H1 (cell line): Measurements from ENCODE around the gene PIM2. TPM values are rescaled to one million over a fixed set of nuclear protein-coding genes. Genes with fewer than 3 reads are reported as not detected.

Experiments
- CTCF ChIA-PET: fragments of 300-600 bp; sonication (Branson Sonifier 250); formaldehyde crosslinking; loops from one replicate; lab custom pipeline; 2021; ENCODE audit not compliant: partially characterized antibody; lab: Charles Lee
- POLR2A ChIA-PET: fragments of 300-600 bp; sonication (Branson Sonifier 250); formaldehyde crosslinking; loops from one replicate; lab custom pipeline; 2021; ENCODE audit warnings: inconsistent platforms; ENCODE audit not compliant: partially characterized antibody; lab: Charles Lee
- DNase-seq, 2 experiments: peaks; one replicate each; pipeline versions ENCODE4 v3.0.0 to v3.0.0-alpha.2; 2010 to 2022; ENCODE audit warnings: low spot score in 2 of 2, low read depth in 1 of 2, mixed read lengths in 1 of 2
- FAIRE-seq: peaks from 2 replicates; lab custom pipeline; 2011; peaks lifted over from hg19 to GRCh38; lab: Jason Lieb, UNC
- H2AFZ ChIP-seq: 2 replicates; pipeline ENCODE4 v1.8.1; 2012; ENCODE audit warnings: low read length, inconsistent platforms
- H2AK5ac ChIP-seq: 2 replicates; pipeline ENCODE4 v1.6.1; 2013; ENCODE audit warnings: low read depth, low read length
- H2BK120ac ChIP-seq: replicated peaks from 2 replicates; pipeline ENCODE3; 2013; ENCODE audit warnings: low read depth, low read length, inconsistent platforms
- H2BK12ac ChIP-seq: 2 replicates; pipeline ENCODE4 v1.6.1; 2013; ENCODE audit warnings: low read depth, low read length
- H2BK15ac ChIP-seq: 2 replicates; pipeline ENCODE4 v1.6.1; 2013; ENCODE audit warnings: low read length
- H2BK20ac ChIP-seq: 2 replicates; pipeline ENCODE4 v1.6.1; 2013; ENCODE audit warnings: low read length
- H2BK5ac ChIP-seq: 2 replicates; pipeline ENCODE4 v1.6.1; 2013; ENCODE audit warnings: low read depth, low read length
- H3K14ac ChIP-seq: 2 replicates; pipeline ENCODE4 v1.6.1; 2013; ENCODE audit warnings: inconsistent platforms; ENCODE audit not compliant: insufficient read length
- H3K18ac ChIP-seq: 2 replicates; pipeline ENCODE4 v1.6.1; 2013; ENCODE audit warnings: low read length; ENCODE audit errors: extremely low read depth
- H3K23ac ChIP-seq: 2 replicates; pipeline ENCODE4 v1.6.1; 2013; ENCODE audit warnings: inconsistent platforms; ENCODE audit not compliant: insufficient read length
- H3K23me2 ChIP-seq: 2 replicates; pipeline ENCODE4 v1.6.1; 2013; ENCODE audit warnings: low read depth, low read length
- H3K27ac ChIP-seq: 2 replicates; pipeline ENCODE4 v1.6.1; 2011; ENCODE audit warnings: low read depth, low read length, inconsistent platforms
- H3K27me3 ChIP-seq, 4 experiments: replicated peaks in 1 of 4; 1 replicate in 1 of 4; 2 replicates in 3 of 4; pipeline versions ENCODE4 v1.6.1 to v1.8.1; 2011 to 2013; ENCODE audit warnings: low read length in 3 of 4, mild to moderate bottlenecking in 3 of 4, inconsistent platforms in 2 of 4, mixed read lengths in 2 of 4, moderate library complexity in 1 of 4; ENCODE audit not compliant: control insufficient read depth in 3 of 4, insufficient read depth in 3 of 4; ENCODE audit errors: extremely low read depth in 1 of 4
- H3K36me3 ChIP-seq, 4 experiments: 2 replicates each; pipeline versions ENCODE4 v1.6.1 to v1.8.1; 2011 to 2013; ENCODE audit warnings: mild to moderate bottlenecking in 4 of 4, low read length in 3 of 4, moderate library complexity in 2 of 4, control low read depth in 1 of 4, inconsistent platforms in 1 of 4; ENCODE audit not compliant: insufficient read depth in 4 of 4, control insufficient read depth in 2 of 4
- H3K4ac ChIP-seq: replicated peaks from 2 replicates; pipeline ENCODE3; 2013; ENCODE audit warnings: low read length, low read depth, mixed read lengths, inconsistent platforms; ENCODE audit not compliant: insufficient read length
- H3K4me1 ChIP-seq, 4 experiments: replicated peaks in 1 of 4; 1 replicate in 1 of 4; 2 replicates in 3 of 4; pipeline versions ENCODE4 v1.6.1 to v1.8.1; 2011 to 2013; ENCODE audit warnings: low read length in 3 of 4, inconsistent platforms in 2 of 4, mixed read lengths in 1 of 4; ENCODE audit not compliant: insufficient read depth in 4 of 4, control insufficient read depth in 3 of 4
- H3K4me2 ChIP-seq, 2 experiments: 2 replicates each; pipeline versions ENCODE4 v1.6.1 to v1.8.1; 2011 to 2013; ENCODE audit warnings: low read depth in 2 of 2, low read length in 2 of 2, control low read depth in 1 of 2, inconsistent platforms in 1 of 2, mild to moderate bottlenecking in 1 of 2; ENCODE audit not compliant: insufficient read depth in 1 of 2
- H3K4me3 ChIP-seq, 4 experiments: fragments of 200-600, 300-600 bp in 1 of 4; sonication (generic), shearing (Covaris generic), sonication (Bioruptor Twin) in 1 of 4; 2 replicates each; pipeline versions ENCODE4 v1.5.1 to v1.8.1; 2011 to 2016; ENCODE audit warnings: low read length in 4 of 4, low read depth in 3 of 4, control low read depth in 2 of 4, inconsistent platforms in 2 of 4, mild to moderate bottlenecking in 2 of 4, mixed read lengths in 1 of 4, moderate library complexity in 1 of 4; ENCODE audit not compliant: insufficient read depth in 2 of 4; ENCODE audit errors: extremely low read depth in 1 of 4
- H3K56ac ChIP-seq: replicated peaks from 2 replicates; pipeline ENCODE3; 2013; ENCODE audit warnings: low read depth, mild to moderate bottlenecking, mixed read lengths, low read length, inconsistent platforms; ENCODE audit not compliant: insufficient read length
- H3K79me1 ChIP-seq: 2 replicates; pipeline ENCODE4 v1.6.1; 2013; ENCODE audit warnings: low read depth, low read length, control low read depth
- H3K79me2 ChIP-seq, 2 experiments: 2 replicates each; pipeline versions ENCODE4 v1.6.1 to v1.8.1; 2012 to 2013; ENCODE audit warnings: low read length in 2 of 2, mild to moderate bottlenecking in 2 of 2, inconsistent platforms in 1 of 2; ENCODE audit not compliant: insufficient read depth in 2 of 2, control insufficient read depth in 1 of 2
- H3K9ac ChIP-seq, 4 experiments: replicated peaks in 1 of 4; 1 replicate in 1 of 4; 2 replicates in 3 of 4; pipeline versions ENCODE4 v1.6.1 to v1.8.1; 2011 to 2013; ENCODE audit warnings: low read depth in 3 of 4, low read length in 3 of 4, control low read depth in 2 of 4, mild to moderate bottlenecking in 2 of 4, moderate library complexity in 2 of 4, inconsistent platforms in 1 of 4; ENCODE audit errors: extremely low read depth in 1 of 4
- H3K9me3 ChIP-seq, 2 experiments: 2 replicates each; pipeline versions ENCODE4 v1.6.1 to v1.8.1; 2012 to 2013; ENCODE audit warnings: mild to moderate bottlenecking in 2 of 2, moderate library complexity in 2 of 2, control low read depth in 1 of 2, inconsistent platforms in 1 of 2, low read depth in 1 of 2, low read length in 1 of 2, mixed read lengths in 1 of 2; ENCODE audit not compliant: insufficient read depth in 2 of 2
- H4K20me1 ChIP-seq, 2 experiments: replicated peaks in 1 of 2; 2 replicates each; pipeline versions ENCODE3 to v1.8.1; 2011 to 2013; ENCODE audit warnings: inconsistent platforms in 2 of 2, low read length in 2 of 2, mild to moderate bottlenecking in 1 of 2; ENCODE audit not compliant: insufficient read depth in 2 of 2, control insufficient read depth in 1 of 2
- H4K5ac ChIP-seq: 2 replicates; pipeline ENCODE4 v1.6.1; 2013; ENCODE audit warnings: low read length, low read depth, mixed read lengths, inconsistent platforms; ENCODE audit not compliant: insufficient read length
- H4K8ac ChIP-seq: 2 replicates; pipeline ENCODE4 v1.8.0; 2013; ENCODE audit warnings: mild to moderate bottlenecking, moderate library complexity, low read length, inconsistent platforms; ENCODE audit not compliant: insufficient read depth; ENCODE audit errors: extremely low read depth
- H4K91ac ChIP-seq: replicated peaks from 2 replicates; pipeline ENCODE3; 2013; ENCODE audit warnings: low read length, mixed read lengths, inconsistent platforms; ENCODE audit not compliant: insufficient read length
- ASH2L ChIP-seq: fragments of 200-600, 300-600 bp; sonication (generic); IDR thresholded peaks from one replicate; pipeline ENCODE4 v1.7.1; 2017; ENCODE audit warnings: low read length
- CHD1 ChIP-seq: IDR thresholded peaks from 2 replicates; pipeline ENCODE4 v1.6.1; 2012; ENCODE audit warnings: low read depth, low read length, improper control_type of control experiment
- CREB1 ChIP-seq: IDR thresholded peaks from 2 replicates; pipeline ENCODE4 v1.6.1; 2012; ENCODE audit warnings: inconsistent platforms
- EP300 ChIP-seq, 2 experiments: IDR thresholded peaks; 1 replicate in 1 of 2; 2 replicates in 1 of 2; pipeline ENCODE4 v1.6.1; 2011 to 2012; ENCODE audit warnings: low read depth in 2 of 2, low read length in 2 of 2, mild to moderate bottlenecking in 2 of 2, borderline replicate concordance in 1 of 2, inconsistent platforms in 1 of 2, moderate library complexity in 1 of 2
- GABPA ChIP-seq: IDR thresholded peaks from 2 replicates; pipeline ENCODE4 v1.6.1; 2011; ENCODE audit warnings: mild to moderate bottlenecking, low read length, moderate library complexity, borderline replicate concordance; ENCODE audit not compliant: insufficient read depth
- HDAC2 ChIP-seq, 2 experiments: fragments of 300-600 bp in 1 of 2; sonication (generic) in 1 of 2; IDR thresholded peaks; 2 replicates each; pipeline ENCODE4 v1.6.1; 2011 to 2012; ENCODE audit warnings: low read depth in 2 of 2, low read length in 2 of 2, mild to moderate bottlenecking in 2 of 2, moderate library complexity in 2 of 2, borderline replicate concordance in 1 of 2, inconsistent platforms in 1 of 2
- JUND ChIP-seq: IDR thresholded peaks from 2 replicates; pipeline ENCODE4 v1.6.1; 2011; ENCODE audit warnings: mild to moderate bottlenecking, improper control_type of control experiment, low read length
- KDM5A ChIP-seq: fragments of 200-600 bp; IDR thresholded peaks from 2 replicates; pipeline ENCODE4 v1.7.1; 2012; ENCODE audit warnings: mild to moderate bottlenecking, low read length, inconsistent platforms, mixed read lengths
- MAFK ChIP-seq: IDR thresholded peaks from 2 replicates; pipeline ENCODE4 v1.6.1; 2012; ENCODE audit warnings: low read depth, mild to moderate bottlenecking, improper control_type of control experiment, low read length
- SIN3A ChIP-seq, 2 experiments: IDR thresholded peaks in 1 of 2; conservative IDR thresholded peaks in 1 of 2; 2 replicates each; pipeline ENCODE4 v1.6.1; 2011 to 2012; ENCODE audit warnings: low read length in 2 of 2, improper control_type of control experiment in 1 of 2, low read depth in 1 of 2, mild to moderate bottlenecking in 1 of 2
- TAF1 ChIP-seq: IDR thresholded peaks from 2 replicates; pipeline ENCODE4 v1.6.1; 2011; ENCODE audit warnings: mild to moderate bottlenecking, low read depth, low read length
- ZNF274 ChIP-seq: IDR thresholded peaks from 2 replicates; pipeline ENCODE4 v1.7.0; 2012; ENCODE audit warnings: low read length, borderline replicate concordance; ENCODE audit errors: extremely low read depth
- WGBS, 2 experiments: shearing (Covaris generic) in 1 of 2; methylation state at CpG; one replicate each; pipeline versions ENCODE4 v1.1.6 to v1.1.7; 2013 to 2015; ENCODE audit warnings: low lambda C conversion rate in 2 of 2, mixed read lengths in 2 of 2, inconsistent platforms in 1 of 2, low coverage in 1 of 2, missing lambda C conversion rate in 1 of 2; ENCODE audit not compliant: insufficient replicate concordance in 2 of 2, insufficient coverage in 1 of 2, insufficient read length in 1 of 2; ENCODE audit errors: extremely low coverage in 1 of 2, missing lambda C conversion rate in 1 of 2; 5-methylcytosine and 5-hydroxymethylcytosine counted together
- polyA plus RNA-seq, 7 experiments: library from polyadenylated mRNA; depleted of rRNA in 3 of 7; stranded (reverse) in 5 of 7; unstranded in 2 of 7; fragments of >200 nt in 5 of 7; fragments of 200-250 nt in 2 of 7; gene quantifications; 1 replicate in 5 of 7; 2 replicates in 1 of 7; 4 replicates in 1 of 7; pipeline versions ENCODE4 v1.2.1 to v1.2.3, GENCODE V29; 2011 to 2013; ENCODE audit warnings: missing spikeins in 2 of 7, mixed read lengths in 2 of 7
- total RNA-seq: library from RNA; stranded (reverse); fragmentation: NEBNext Ultra II Directional; extraction: Animal tissue kit (Norgen Biotek cat#: 25700); gene quantifications from 2 replicates; pipeline ENCODE4 v1.2.1, GENCODE V29; 2021

The PIM2 gene
- total and polyA plus RNA-seq, 2 of the 8 experiments (the other 6 are each of a cell fraction or from before 2014, with no cell fraction given): 180 to 203 TPM

DNA sequence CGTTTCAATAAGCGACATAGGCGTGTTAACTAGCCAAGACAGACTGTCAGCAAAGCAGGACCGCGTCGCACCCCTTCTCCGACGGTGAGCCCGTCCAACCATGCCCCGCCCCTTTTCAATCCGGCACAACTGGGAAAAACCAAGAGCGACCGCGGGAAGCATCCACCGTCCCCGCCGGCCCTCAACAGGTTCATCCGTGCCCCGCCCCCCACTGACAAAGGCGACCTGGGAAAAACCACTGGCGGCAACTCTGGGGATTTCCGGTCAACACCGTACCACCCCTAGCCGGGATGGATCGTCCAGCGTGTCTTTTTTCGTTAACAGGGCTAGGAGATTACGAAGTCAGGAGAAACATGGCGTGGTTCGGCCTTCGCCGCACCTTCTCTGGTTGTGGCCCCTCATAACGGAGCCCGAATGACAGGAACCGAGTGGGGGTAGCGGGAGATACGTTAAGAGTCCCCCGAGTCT is 21.6 kb downstream of the PIM2 start:
- no peak overlapping the region for H2AFZ ChIP-seq
- H3K27me3 ChIP-seq: no peaks in the 10 kb centered on the region
- H3K23ac ChIP-seq: no peak overlapping the region
- peak overlapping the region; percentile 7 for H3K18ac ChIP-seq
- H3K9ac ChIP-seq: peak overlapping the region; percentile 34 to 94 (median 86)
- no peaks in the 10 kb centered on the region; the same call in 1 of the 2 replicates for H3K79me1 ChIP-seq
- no peak overlapping the region for H2AK5ac ChIP-seq
- no peak overlapping the region for H2BK120ac ChIP-seq
- peak overlapping the region; percentile 5 for H4K5ac ChIP-seq
- no peak overlapping the region for H2BK12ac ChIP-seq
- H3K23me2 ChIP-seq: peaks cover 5% of the 10 kb centered on the region
- H3K56ac ChIP-seq: peak overlapping the region; percentile 3
- no peak overlapping the region for H2BK20ac ChIP-seq
- 0% methylated on average over 11 of the region's 38 CpGs; no CpG with 5 or more reads in 1 of the 2 experiments for WGBS, 2 experiments
- peak overlapping the region; percentile 90; the same call in 1 of the 2 replicates for H4K8ac ChIP-seq
- ChIA-PET CTCF (interaction anchor here (1.3 kb wide), 2 partner anchors 12 to 40 kb away, joined by 4 to 6 read pairs; no protein-coding TSS in a partner anchor), POLR2A (interaction anchor here (0.7 to 4.7 kb wide), 24 partner anchors 9 to 243 kb away, joined by 3 to 49 read pairs (median 6); partner anchors contain the start of genes KCND1, PCSK1N and SLC35A2)
- peak overlapping the region; percentile 78 to 94 (median 82) for H3K4me3 ChIP-seq
- H3K4ac ChIP-seq: peak overlapping the region; percentile 1
- peaks cover 6 to 19% (median 13%) of the 10 kb centered on the region in 4 experiments; a peak in 6 of 8 replicates for H3K36me3 ChIP-seq
- peak overlapping the region; percentile 96 for H2BK5ac ChIP-seq
- no peaks in the 10 kb centered on the region for H3K9me3 ChIP-seq
- peak overlapping the region; percentile 37 for H4K91ac ChIP-seq
- H3K27ac ChIP-seq: peak overlapping the region; percentile 95
- no peak for FAIRE-seq
- peak in 1 of 2 experiments; percentile 81 for DNase-seq
- no peak overlapping the region for H2BK15ac ChIP-seq
- H3K14ac ChIP-seq: no peak overlapping the region
- peaks cover 0 to 24% of the 10 kb centered on the region in 2 experiments; a peak in 2 of 4 replicates for H3K79me2 ChIP-seq
- peaks cover 7 to 8% of the 10 kb centered on the region in 2 experiments for H4K20me1 ChIP-seq
- peak overlapping the region; percentile 85 to 94 for H3K4me2 ChIP-seq
- H3K4me1 ChIP-seq: peaks cover 0 to 3% (median 2%) of the 10 kb centered on the region in 4 experiments; a peak in 3 of 7 replicates
- peak in 1 of 2 experiments; percentile 76; a peak in 2 of 4 replicates for TF ChIP-seq SIN3A (conservative IDR thresholded peaks at IDR 0.05 in 1 of 2, IDR thresholded peaks at IDR 0.05 in 1 of 2; ENCODE audit: low read depth in 1 of 2, low read length in 2 of 2)
- no peak for TF ChIP-seq ZNF274
- TF ChIP-seq MAFK: no peak
- peak; percentile 60 for TF ChIP-seq CREB1
- TF ChIP-seq TAF1: peak; percentile 45; the same call in 1 of the 2 replicates
- TF ChIP-seq CHD1: peak; percentile 79
- TF ChIP-seq ASH2L: peak; percentile 47
- peak; percentile 73 for TF ChIP-seq JUND
- TF ChIP-seq GABPA: no peak
- TF ChIP-seq EP300 (IDR thresholded peaks at IDR 0.05; ENCODE audit: borderline replicate concordance in 1 of 2, low read depth in 2 of 2, low read length in 2 of 2): peak in 1 of 2 experiments; percentile 95; a peak in 2 of 3 replicates
- no peak for TF ChIP-seq HDAC2 (IDR thresholded peaks at IDR 0.05; ENCODE audit: borderline replicate concordance in 1 of 2, low read depth in 2 of 2, low read length in 2 of 2)
- no peak for TF ChIP-seq KDM5A
